Smooth muscle cell (in vitro differentiated cells): ENCODE results near the gene VPS45. TPM values are rescaled to one million over a fixed set of nuclear protein-coding genes. Genes with fewer than 3 reads are reported as not detected.

Experiments used
- DNase-seq: peaks from one replicate; lab custom pipeline; 2025; ENCODE audit not compliant: unreplicated experiment; lab: John Stamatoyannopoulos, UW
- H2AFZ ChIP-seq: fragments of 200-600 bp; sonication (generic); 2 replicates; pipeline ENCODE4 v1.6.0; 2016; ENCODE audit warnings: antibody characterized with exemption, low read depth, mild to moderate bottlenecking
- H3F3A ChIP-seq: fragments of 200-600 bp; sonication (generic); 2 replicates; pipeline ENCODE4 v1.6.0; 2017; ENCODE audit warnings: antibody characterized with exemption, low read depth
- H3K27ac ChIP-seq: fragments of 200-600 bp; sonication (generic); 2 replicates; pipeline ENCODE4 v1.5.1; 2016; ENCODE audit warnings: low read depth, mild to moderate bottlenecking
- H3K27me3 ChIP-seq: fragments of 200-600 bp; sonication (generic); 2 replicates; pipeline ENCODE4 v1.6.1; 2016; ENCODE audit warnings: low read depth, mild to moderate bottlenecking
- H3K36me3 ChIP-seq: fragments of 200-600 bp; sonication (generic); 2 replicates; pipeline ENCODE4 v1.5.1; 2016; ENCODE audit warnings: low read depth
- H3K4me1 ChIP-seq: fragments of 200-600 bp; sonication (generic); 2 replicates; pipeline ENCODE4 v1.5.1; 2016; ENCODE audit warnings: low read depth
- H3K4me2 ChIP-seq: fragments of 200-600 bp; sonication (generic); 2 replicates; pipeline ENCODE4 v1.6.0; 2016; ENCODE audit warnings: mild to moderate bottlenecking
- H3K4me3 ChIP-seq: fragments of 200-600 bp; sonication (generic); 2 replicates; pipeline ENCODE4 v1.5.1; 2016; ENCODE audit warnings: mild to moderate bottlenecking
- H3K79me2 ChIP-seq: fragments of 200-600 bp; sonication (generic); 2 replicates; pipeline ENCODE4 v1.6.0; 2016; ENCODE audit warnings: low read depth, mild to moderate bottlenecking
- H3K9ac ChIP-seq: fragments of 200-600 bp; sonication (generic); 2 replicates; pipeline ENCODE4 v1.6.0; 2016; ENCODE audit warnings: low read depth
- H3K9me3 ChIP-seq: fragments of 200-600 bp; sonication (generic); replicated peaks from 2 replicates; pipeline ENCODE4 v1.5.1; 2016; ENCODE audit warnings: low read depth
- H4K20me1 ChIP-seq: fragments of 200-600 bp; sonication (generic); 2 replicates; pipeline ENCODE4 v1.6.0; 2016; ENCODE audit warnings: low read depth
- CTCF ChIP-seq: fragments of 200-600 bp; sonication (generic); IDR thresholded peaks from 2 replicates; pipeline ENCODE4 v1.5.1; 2017; ENCODE audit warnings: borderline replicate concordance, mild to moderate bottlenecking, antibody characterized with exemption; ENCODE audit not compliant: insufficient read depth, poor library complexity, severe bottlenecking
- WGBS: methylation state at CpG from one replicate; pipeline ENCODE4 v1.1.7; 2016; ENCODE audit warnings: low lambda C conversion rate; 5-methylcytosine and 5-hydroxymethylcytosine counted together
- polyA plus RNA-seq: library from polyadenylated mRNA; unstranded; fragments of >200 nt; fragmentation: Nextera tagmentation; extraction: Ambion mirVana; gene quantifications from 2 replicates; pipeline ENCODE4 v1.2.1, GENCODE V29; 2016
- total RNA-seq: library from RNA; depleted of rRNA; stranded (reverse); fragments of >200 nt; gene quantifications from 2 replicates; pipeline ENCODE4 v1.2.3, GENCODE V29; 2014

The VPS45 gene
- total and polyA plus RNA-seq, 2 experiments from 2014 or later: 28.6 to 44.7 TPM

GRCh38 chr1:150187560-150187931 is 120.0 kb downstream of the VPS45 start:
- H3K4me3 ChIP-seq: no peak overlapping the region
- H3K4me2 ChIP-seq: no peak overlapping the region
- H3K9me3 ChIP-seq: no peaks in the 10 kb centered on the region

GRCh38 chr1:150192012-150192411 is 124.4 kb downstream of the VPS45 start:
- peak overlapping the region; percentile 50 for H2AFZ ChIP-seq

More at GRCh38 chr1:150187560-150187931, 120.0 kb downstream of the VPS45 start:
- Histone ChIP-seq H3K9ac (no peak overlapping the region), H4K20me1 (no peaks in the 10 kb centered on the region), H3K27ac (no peak overlapping the region), H3K79me2 (no peaks in the 10 kb centered on the region), H3F3A (peaks cover 5% of the 10 kb centered on the region), H3K36me3 (no peaks in the 10 kb centered on the region), H3K27me3 (no peaks in the 10 kb centered on the region), H2AFZ (peak overlapping the region; percentile 11), H3K4me1 (no peaks in the 10 kb centered on the region)
- WGBS: 41% methylated on average over 3 of the region's 3 CpGs
- DNase-seq: no peak
- no peak for TF ChIP-seq CTCF

GRCh38 chr1:150194381-150195031 is 126.9 kb downstream of the VPS45 start:
- H3K27ac ChIP-seq: peak overlapping the region; percentile 90
- H3K9me3 ChIP-seq: no peaks in the 10 kb centered on the region
- no peak overlapping the region for H3K4me3 ChIP-seq
- H2AFZ ChIP-seq: no peak overlapping the region
- 51% methylated on average over 4 of the region's 4 CpGs for whole genome bisulfite sequencing
- H3K4me1 ChIP-seq: no peaks in the 10 kb centered on the region
- no peaks in the 10 kb centered on the region for H3K36me3 ChIP-seq
- H3K9ac ChIP-seq: peak overlapping the region; percentile 54
- DNase-seq: no peak
- H3F3A ChIP-seq: peaks cover 5% of the 10 kb centered on the region
- TF ChIP-seq CTCF: no peak
- no peaks in the 10 kb centered on the region for H3K27me3 ChIP-seq
- H3K79me2 ChIP-seq: no peaks in the 10 kb centered on the region
- peak overlapping the region; percentile 31 for H3K4me2 ChIP-seq
- H4K20me1 ChIP-seq: no peaks in the 10 kb centered on the region

More at GRCh38 chr1:150192012-150192411, 124.4 kb downstream of the VPS45 start:
- Histone ChIP-seq H3K36me3 (no peaks in the 10 kb centered on the region), H3K27ac (peak overlapping the region; percentile 90), H3K79me2 (no peaks in the 10 kb centered on the region), H3K4me1 (no peaks in the 10 kb centered on the region), H3K9me3 (no peaks in the 10 kb centered on the region), H3K4me3 (no peak overlapping the region), H3K4me2 (peak overlapping the region; percentile 45), H4K20me1 (no peaks in the 10 kb centered on the region), H3K9ac (no peak overlapping the region), H3K27me3 (no peaks in the 10 kb centered on the region), H3F3A (peaks cover 5% of the 10 kb centered on the region)
- DNase-seq: no peak
- 44% methylated on average over 2 of the region's 2 CpGs for WGBS
- TF ChIP-seq CTCF: no peak

Other genes starting within 250 kb of the VPS45 start
- 14.3 and 21.3 TPM in 2 replicates for gene BOLA1, start 168.2 kb upstream of the VPS45 start, total RNA-seq
- 25.7 and 27.4 TPM in 2 replicates for gene BOLA1, start 168.2 kb upstream of the VPS45 start, polyA plus RNA-seq
- 9.8 and 14.6 TPM in 2 replicates for gene SV2A, start 149.9 kb upstream of the VPS45 start, total RNA-seq
- gene SV2A, start 149.9 kb upstream of the VPS45 start, polyA plus RNA-seq: 10.5 and 14.0 TPM in 2 replicates
- gene SF3B4, start 140.0 kb upstream of the VPS45 start, total RNA-seq: 27.3 and 32.8 TPM in 2 replicates
- 72.9 and 75.3 TPM in 2 replicates for gene SF3B4, start 140.0 kb upstream of the VPS45 start, polyA plus RNA-seq
- 19.4 and 23.5 TPM in 2 replicates for gene MTMR11, start 130.9 kb upstream of the VPS45 start, total RNA-seq
- 17.2 and 18.2 TPM in 2 replicates for gene MTMR11, start 130.9 kb upstream of the VPS45 start, polyA plus RNA-seq
- gene OTUD7B, start 57.0 kb upstream of the VPS45 start, total RNA-seq: 10.8 and 16.1 TPM in 2 replicates
- gene OTUD7B, start 57.0 kb upstream of the VPS45 start, polyA plus RNA-seq: 1.9 and 2.7 TPM in 2 replicates
- 44.1 and 48.5 TPM in 2 replicates for gene PLEKHO1, start 82.1 kb downstream of the VPS45 start, total RNA-seq
- 75.5 and 81.0 TPM in 2 replicates for gene PLEKHO1, start 82.1 kb downstream of the VPS45 start, polyA plus RNA-seq
- gene ANP32E, start 168.3 kb downstream of the VPS45 start, total RNA-seq: 36.5 and 42.4 TPM in 2 replicates
- gene ANP32E, start 168.3 kb downstream of the VPS45 start, polyA plus RNA-seq: 25.0 and 34.1 TPM in 2 replicates
- gene CA14, start 190.0 kb downstream of the VPS45 start, total RNA-seq: 0.22 TPM in 1 of 2 replicates, not detected in the other
- gene CA14, start 190.0 kb downstream of the VPS45 start, polyA plus RNA-seq: 0.59 and 0.91 TPM in 2 replicates
- 74.8 and 86.8 TPM in 2 replicates for gene APH1A, start 201.2 kb downstream of the VPS45 start, total RNA-seq
- 43.4 and 44.5 TPM in 2 replicates for gene APH1A, start 201.2 kb downstream of the VPS45 start, polyA plus RNA-seq
- 5.1 and 6.4 TPM in 2 replicates for gene C1orf54, start 205.0 kb downstream of the VPS45 start, total RNA-seq
- gene C1orf54, start 205.0 kb downstream of the VPS45 start, polyA plus RNA-seq: 5.4 and 7.9 TPM in 2 replicates
- 8.4 and 13.1 TPM in 2 replicates for gene CIART, start 214.8 kb downstream of the VPS45 start, total RNA-seq
- 7.2 and 15.2 TPM in 2 replicates for gene CIART, start 214.8 kb downstream of the VPS45 start, polyA plus RNA-seq
- 53.8 and 54.4 TPM in 2 replicates for gene MRPS21, start 226.1 kb downstream of the VPS45 start, total RNA-seq
- 83.4 and 85.9 TPM in 2 replicates for gene MRPS21, start 226.1 kb downstream of the VPS45 start, polyA plus RNA-seq